Keratinocyte (primary cell): ENCODE results near the gene GOLGA8A.

Source experiments
- EZH2 ChIP-seq: IDR thresholded peaks from one replicate; pipeline ENCODE4 v1.6.1; 2012; ENCODE audit warnings: inconsistent platforms, mild to moderate bottlenecking, low read length, moderate library complexity
- TF ChIP-seq, protein P1 (sequence below), 3 experiments: IDR thresholded peaks in 1 of 3; conservative IDR thresholded peaks in 1 of 3; optimal IDR thresholded peaks in 1 of 3; 2 replicates in 2 of 3; 3 replicates in 1 of 3; pipeline versions ENCODE3 to v1.5.1; 2011; ENCODE audit warnings: low read length in 3 of 3, mild to moderate bottlenecking in 3 of 3, moderate library complexity in 2 of 3, control low read depth in 1 of 3, inconsistent platforms in 1 of 3; ENCODE audit not compliant: insufficient read depth in 2 of 3; ENCODE audit errors: extremely low read depth in 1 of 3

GRCh38 chr15:34442891-34443290 lies 5.3 kb upstream of the GOLGA8A start:
- TF ChIP-seq, protein P1, sequence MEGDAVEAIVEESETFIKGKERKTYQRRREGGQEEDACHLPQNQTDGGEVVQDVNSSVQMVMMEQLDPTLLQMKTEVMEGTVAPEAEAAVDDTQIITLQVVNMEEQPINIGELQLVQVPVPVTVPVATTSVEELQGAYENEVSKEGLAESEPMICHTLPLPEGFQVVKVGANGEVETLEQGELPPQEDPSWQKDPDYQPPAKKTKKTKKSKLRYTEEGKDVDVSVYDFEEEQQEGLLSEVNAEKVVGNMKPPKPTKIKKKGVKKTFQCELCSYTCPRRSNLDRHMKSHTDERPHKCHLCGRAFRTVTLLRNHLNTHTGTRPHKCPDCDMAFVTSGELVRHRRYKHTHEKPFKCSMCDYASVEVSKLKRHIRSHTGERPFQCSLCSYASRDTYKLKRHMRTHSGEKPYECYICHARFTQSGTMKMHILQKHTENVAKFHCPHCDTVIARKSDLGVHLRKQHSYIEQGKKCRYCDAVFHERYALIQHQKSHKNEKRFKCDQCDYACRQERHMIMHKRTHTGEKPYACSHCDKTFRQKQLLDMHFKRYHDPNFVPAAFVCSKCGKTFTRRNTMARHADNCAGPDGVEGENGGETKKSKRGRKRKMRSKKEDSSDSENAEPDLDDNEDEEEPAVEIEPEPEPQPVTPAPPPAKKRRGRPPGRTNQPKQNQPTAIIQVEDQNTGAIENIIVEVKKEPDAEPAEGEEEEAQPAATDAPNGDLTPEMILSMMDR (optimal IDR thresholded peaks at IDR 0.05 in 1 of 3, IDR thresholded peaks at IDR 0.05 in 1 of 3, conservative IDR thresholded peaks at IDR 0.05 in 1 of 3; ENCODE audit: extremely low read depth in 1 of 3, insufficient read depth in 2 of 3, low read length in 3 of 3): no peak
- TF ChIP-seq EZH2: no peak
